Measurements from ENCODE around the gene TRPV4.

Gene TRPV4

DNA sequence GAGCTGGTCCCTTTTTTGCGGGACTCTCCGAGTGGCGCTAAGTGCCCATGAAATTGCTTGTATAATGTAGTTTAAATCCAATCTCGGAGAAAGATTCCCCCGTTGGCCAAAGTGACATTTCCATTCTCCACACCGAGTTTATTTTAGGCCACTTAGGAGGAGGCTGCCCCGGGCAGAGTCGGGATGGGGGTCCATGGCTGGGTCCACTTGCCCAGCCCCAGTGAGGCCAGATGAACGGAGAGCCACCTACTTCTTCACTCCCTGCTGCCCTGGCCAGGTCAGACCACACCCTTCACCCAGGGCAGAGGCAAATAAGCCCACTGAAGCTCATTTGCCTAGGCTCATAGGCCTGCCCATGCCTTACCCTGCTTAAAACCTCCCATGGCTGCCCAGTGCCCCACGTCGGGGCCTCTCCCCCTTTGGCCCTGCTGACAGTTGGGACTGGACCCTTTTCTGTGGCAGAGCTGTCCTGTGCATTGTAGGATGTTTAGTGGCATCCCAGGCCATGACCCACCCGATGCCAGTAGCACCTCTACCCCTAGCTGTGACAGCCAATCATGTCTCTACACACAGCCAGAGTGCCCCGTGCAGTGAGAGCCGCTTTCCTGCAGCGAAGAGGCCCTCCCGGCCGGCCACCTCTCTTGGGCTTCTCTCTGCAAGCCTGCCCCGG is 68.3 kb downstream of the TRPV4 start:
- DNase-seq (ENCODE audit: extremely low read depth in 1 of 2, low read depth in 1 of 2), result no peak

DNA sequence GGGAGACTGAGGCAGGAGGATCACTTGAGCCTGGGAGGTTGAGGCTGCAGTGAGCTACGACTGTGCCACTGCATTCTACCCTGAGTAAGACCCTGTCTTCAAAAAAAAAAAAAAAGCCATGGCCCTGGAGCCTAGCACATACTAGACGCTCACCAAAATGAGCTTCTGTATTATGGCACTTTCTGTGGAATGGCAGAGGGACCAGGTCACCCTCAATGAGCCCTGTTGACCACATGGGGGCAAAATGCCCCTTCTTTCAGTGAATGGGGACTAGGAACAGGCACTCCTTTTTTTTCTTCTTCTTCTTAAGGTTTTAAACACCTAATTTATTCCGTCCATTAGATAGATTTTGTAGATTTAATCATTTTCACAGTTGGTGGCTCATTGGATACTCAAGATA is 69.1 kb downstream of the TRPV4 start:
- DNase-seq (ENCODE audit: extremely low read depth in 1 of 2, low read depth in 1 of 2), result no peak

DNA sequence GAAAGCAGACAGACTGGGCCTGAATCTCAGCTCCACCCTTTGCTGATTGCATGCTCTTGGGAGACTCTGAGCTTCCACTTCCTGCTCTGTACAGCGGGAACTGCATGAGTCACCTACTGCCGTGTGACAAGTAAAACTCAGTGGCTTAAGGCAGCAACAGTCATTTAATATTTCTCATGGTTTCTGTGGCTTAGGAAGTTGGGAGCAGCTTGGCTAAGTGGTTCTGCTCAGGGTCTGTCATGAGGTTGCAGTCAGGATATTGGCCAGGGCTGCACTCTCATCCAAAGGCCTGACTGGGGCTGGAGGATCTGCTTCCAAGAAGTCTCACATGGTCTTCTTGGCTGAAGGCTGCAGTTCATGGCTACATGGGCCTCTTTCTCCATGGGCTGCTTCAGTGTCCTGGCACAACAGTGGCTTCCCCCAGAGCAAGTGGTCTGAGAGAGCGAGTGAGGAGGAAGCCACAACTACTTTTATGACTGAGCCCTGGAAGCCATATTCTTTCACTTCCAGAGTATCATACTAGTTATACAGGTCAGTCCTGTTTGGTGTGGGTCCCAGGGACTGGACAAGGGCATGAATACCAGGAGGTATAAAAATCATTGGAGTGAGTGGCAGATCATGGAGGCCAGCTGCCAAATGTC is 69.9 kb downstream of the TRPV4 start:
- no peak for DNase-seq (ENCODE audit: extremely low read depth in 1 of 2, low read depth in 1 of 2)

DNA sequence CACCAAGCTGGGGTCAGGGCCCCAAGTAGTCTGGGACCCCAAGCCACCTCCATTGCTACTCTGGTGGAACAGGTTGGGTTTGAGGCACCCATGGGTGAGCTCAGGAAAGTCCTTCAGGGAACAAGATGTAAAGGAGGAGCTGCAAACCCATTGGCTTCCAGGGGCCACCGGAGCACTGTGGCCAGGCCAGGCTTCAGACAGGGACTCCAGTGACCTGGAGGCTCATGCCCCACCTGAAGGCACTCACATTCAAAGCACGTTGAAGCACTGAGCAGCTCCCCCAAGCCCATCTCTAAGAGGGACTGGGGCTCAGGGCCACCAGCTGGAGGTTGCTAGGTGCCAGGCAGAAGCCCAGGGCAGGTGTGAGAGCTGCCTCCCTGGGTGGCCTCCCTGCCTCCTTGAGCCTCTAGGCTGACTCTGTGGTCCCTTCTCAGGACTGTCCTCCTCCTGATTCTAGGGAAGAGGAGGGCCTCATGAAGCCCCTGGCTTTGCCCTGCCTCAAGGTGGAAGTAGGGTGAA is 70.5 kb downstream of the TRPV4 start:
- DNase-seq (ENCODE audit: extremely low read depth in 1 of 2, low read depth in 1 of 2), result no peak

DNA sequence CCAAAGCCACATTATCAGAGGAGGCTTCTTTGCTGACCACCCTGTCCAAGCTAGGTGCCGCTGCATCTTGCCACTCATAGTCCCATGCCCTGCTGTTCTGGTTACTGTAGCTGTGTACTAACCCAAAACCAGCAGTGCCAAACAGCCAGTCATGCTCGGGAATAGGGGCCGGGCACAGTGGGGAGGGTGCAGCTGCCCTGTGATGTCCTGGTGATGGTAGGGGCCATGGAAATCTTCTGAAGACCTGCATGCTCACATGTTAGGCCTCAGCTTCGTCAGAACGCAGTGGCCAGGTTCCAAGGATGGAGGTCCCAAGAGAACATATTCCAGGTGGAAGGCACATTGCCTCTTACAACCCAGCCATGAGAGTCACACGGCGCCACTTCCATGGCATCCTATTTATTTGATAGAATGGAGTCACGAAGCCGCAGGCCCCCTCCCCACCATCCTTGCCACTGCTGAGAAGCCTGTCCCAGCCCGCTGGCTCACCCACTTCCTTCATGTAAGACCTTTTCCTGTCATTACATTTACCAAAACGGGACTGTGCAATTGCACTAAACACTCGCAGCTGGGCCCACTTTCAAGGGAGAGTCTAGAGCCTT is 71.0 kb downstream of the TRPV4 start:
- DNase-seq (ENCODE audit: extremely low read depth in 1 of 2, low read depth in 1 of 2), result no peak

DNA sequence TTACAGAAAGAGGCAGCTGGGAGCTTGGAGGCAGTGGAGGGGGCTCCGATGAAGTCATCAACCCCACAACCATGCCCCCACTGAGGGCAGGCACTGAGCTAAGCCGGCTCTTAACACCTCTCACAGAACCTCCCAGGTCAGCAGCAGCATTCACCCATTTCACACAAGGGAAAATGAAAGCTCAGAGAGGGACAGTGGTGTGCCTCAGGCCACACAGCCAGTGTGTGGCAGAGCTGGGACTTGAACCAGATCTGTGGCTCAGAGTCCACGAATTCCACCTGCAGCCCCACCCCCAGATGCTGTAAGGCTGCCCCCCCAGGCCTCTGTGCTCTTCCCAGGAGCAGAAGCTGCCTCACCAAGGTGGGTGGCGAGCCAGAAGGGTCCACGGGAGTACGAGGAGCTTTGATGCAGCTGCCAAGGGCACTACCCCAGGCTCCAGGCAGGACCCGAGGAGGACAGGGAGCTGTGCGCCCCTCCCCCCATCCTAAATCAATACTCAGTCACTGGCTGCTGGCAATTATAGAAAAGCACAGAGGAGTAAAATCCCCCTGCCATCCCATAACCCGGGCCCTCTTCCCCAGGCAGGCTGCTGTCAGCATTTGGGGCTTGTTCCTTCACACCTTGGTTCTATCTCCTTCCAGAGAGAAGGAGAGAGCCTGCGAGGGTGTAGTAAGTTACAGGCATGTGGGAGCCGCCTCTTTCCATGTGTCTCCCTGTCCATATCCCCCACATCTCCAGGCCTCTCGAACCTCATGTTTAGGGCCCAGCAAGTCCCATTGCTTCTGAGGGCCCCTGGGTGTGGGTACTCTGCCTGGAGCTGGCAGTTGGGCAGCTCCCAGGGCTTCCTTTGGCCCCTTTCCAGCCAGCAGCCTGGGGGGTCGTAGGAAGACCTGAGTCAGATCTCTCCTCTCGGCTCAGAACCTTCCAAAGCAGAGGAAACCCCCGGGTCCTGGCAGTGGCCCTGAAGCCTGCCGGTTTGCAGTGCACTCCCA is 72.0 kb downstream of the TRPV4 start:
- DNase-seq (ENCODE audit: extremely low read depth in 1 of 2, low read depth in 1 of 2), result no peak

DNA sequence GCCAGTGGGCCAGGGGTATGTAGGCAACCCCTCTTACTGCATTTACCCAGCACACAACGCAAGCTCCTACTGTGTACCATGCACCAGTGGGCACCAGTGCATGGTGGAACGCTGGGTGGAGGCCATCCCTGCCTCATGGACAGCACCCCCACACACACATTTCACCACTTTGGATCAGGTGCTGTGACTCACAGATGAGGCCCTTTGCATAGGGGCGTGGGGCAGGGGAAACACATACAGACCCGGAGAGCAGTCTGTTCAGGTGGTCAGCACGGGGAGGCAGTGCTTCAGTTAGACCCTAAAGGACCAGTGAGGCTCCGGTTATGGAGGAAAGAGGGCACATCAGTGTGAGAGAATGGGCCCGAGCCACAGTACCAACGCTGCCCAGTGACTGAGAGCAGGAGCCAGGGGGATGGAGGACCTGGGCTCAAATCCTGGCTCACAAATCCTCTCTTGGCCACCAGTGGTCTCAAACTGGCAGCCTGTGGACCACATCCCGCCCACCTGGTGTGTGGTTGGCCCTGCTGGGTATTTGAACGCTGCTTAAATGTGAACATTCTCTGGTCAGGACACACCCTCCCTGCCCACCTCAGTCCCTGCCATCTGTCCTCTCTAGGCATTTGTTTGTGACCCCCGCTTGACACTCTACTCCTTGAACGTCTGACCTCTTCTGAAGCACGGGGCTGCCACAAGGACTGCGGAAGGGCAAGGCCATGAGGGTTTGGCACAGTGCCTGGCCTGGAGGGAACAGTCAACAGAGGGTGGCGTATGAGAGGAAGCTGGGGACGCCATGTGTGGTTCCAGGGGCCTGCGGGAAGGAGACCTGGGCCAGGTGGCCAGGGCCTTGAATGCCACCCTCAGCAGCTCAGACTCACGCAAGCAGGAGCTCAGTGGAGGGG is 72.9 kb downstream of the TRPV4 start:
- DNase-seq (ENCODE audit: extremely low read depth in 1 of 2, low read depth in 1 of 2), result no peak

DNA sequence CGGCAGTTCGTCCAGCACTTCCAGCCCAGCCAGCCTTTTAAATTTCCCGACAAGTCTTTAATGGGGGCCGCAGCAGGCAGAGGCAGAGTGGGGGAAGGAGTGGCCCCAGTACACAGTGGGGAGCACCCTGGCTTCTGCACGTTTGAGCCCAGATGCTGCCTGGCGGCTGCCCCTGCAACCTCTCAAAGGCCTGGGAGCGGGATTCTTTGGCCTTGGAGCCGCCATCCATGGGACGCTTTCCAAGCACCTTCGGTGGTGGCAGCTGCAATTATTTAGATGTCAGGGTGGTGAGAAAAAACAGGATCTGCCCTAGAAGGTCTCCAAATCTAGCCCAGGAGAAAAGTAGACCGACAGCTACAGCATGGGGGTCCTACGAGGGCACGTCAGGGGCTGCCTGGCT is 73.6 kb downstream of the TRPV4 start:
- no peak for DNase-seq (ENCODE audit: extremely low read depth in 1 of 2, low read depth in 1 of 2)

DNA sequence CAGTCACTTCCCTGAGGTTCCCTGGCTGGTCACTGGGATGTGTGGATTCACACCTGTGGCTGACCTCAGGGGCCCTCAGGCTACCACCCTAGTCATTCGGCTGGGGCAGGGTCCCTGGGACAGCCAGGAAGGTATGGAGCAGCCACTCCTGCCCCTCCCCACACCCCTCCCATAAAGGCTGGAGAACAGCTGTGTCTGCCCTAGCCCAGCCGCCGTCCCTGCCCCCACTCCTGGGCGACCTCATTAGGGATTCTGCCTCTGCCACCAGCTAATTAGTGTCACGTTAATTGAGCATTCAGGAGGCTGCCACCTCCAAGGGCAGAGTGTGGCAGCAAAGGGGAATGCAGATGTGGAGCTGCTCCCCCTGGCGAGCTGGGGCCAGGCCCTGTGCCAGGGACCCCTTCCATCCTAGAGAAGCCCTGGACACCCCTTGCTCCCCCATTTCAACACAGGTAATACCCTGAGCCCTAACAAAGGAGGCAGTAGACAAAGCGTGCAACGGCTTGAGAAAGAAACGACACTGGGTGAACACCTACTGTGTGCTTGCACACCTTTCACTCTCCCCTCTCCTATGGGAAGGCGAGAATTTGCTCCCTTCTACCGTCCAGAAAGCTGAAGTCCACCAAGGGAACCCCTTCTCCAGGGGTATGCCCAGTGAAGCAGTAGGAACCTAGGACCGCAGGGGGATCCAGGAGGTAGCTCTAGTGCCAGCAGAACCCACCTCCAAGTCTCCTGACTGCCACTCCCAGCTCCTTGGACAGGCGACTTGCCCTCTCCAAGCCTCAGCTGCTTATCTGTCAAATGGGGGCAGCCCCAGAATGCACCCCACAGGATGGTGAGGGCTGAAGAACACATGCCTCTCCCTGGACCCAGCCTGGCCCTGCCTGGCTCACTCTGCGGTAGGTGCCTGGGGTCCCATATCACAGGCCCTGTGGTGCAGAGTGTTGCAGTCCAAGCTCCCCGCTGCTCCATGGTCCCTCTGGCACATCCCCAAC is 74.5 kb downstream of the TRPV4 start:
- DNase-seq (ENCODE audit: extremely low read depth in 1 of 2, low read depth in 1 of 2), result no peak

DNA sequence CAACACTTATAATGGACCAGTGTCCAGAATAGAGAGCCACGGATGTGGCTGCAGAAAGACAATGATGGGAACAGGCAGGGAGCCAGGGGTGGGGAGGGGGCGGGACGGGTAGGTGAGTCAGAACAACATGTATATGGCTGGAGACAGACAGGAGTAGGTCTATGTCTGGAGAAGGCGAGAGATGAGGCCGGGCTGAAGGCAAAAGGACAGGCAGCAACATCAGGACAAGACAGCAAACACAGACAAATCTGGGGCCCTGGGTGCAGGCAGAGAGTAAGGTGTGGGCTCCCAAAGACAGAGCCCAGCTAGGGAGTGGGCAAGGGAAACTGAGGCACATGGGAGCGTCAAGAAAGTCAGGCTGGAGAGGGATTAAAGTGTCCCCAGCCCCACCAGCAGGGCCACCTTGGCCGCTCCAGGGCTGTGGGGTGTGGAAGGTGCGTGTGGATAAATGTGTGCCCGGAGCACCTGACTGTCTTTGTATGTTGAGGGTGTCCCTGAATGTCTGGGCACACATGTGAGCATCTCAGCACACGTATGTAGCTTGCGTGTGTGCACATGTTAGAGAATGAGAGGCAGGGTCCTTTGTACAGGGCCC is 75.4 kb downstream of the TRPV4 start:
- no peak for DNase-seq (ENCODE audit: extremely low read depth in 1 of 2, low read depth in 1 of 2)

DNA sequence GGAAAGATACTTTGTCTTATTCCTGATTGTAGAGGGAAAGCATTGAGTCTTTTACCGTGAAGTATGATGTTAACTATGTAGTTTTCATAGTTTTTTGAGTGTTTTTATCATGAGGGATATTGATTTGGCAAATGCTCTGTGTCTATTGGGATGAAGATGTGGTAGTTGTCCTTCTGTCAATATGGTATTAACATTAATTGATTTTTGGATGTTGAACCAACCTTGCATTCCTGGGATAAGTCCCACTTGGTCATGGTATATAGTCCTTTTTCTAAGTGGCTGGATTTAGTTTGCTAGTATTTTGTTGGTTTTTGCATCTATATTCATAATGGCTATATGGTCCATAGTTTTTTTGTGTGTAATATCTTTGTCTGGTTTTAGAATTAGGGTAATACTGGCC is 76.7 kb downstream of the TRPV4 start:
- no peak for DNase-seq (ENCODE audit: extremely low read depth in 1 of 2, low read depth in 1 of 2)

DNA sequence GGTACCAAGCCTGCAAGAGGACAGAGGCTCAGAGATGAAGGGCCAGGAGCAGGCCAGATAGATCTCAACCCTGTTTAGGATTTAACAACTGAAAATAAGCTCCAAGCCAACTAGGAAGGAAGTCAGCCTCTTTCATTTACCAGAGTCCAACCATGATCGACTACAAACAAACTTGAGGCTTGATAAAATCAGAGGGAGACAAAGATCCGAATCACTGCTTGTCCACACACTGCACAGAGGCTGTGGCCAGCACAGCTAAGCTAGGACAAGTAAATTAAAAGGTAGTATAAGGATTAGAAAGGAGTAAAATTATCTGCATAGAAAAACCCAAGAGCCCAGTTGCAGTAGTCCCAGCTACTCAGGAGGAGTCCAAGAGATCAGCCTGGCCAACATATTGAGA is 79.2 kb downstream of the TRPV4 start:
- DNase-seq (ENCODE audit: extremely low read depth in 1 of 2, low read depth in 1 of 2), result no peak

DNA sequence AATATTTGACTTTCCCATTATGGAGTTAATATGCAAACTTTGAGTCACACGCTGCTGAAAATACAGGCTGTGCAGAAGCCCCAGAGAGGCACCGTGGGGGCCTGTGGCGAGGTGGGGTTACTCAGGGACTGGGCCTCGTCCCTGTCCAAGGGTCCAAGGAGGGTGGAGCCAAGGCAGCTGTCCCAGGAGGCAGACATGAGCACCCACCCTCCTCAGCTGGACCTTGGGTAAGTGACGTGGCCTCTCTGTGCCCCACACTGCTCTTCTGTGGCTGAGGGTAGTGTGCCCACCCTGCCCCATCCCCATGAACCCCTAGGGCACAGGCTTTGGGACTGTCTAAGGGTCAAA is 80.2 kb downstream of the TRPV4 start:
- no peak for DNase-seq (ENCODE audit: extremely low read depth in 1 of 2, low read depth in 1 of 2)

DNA sequence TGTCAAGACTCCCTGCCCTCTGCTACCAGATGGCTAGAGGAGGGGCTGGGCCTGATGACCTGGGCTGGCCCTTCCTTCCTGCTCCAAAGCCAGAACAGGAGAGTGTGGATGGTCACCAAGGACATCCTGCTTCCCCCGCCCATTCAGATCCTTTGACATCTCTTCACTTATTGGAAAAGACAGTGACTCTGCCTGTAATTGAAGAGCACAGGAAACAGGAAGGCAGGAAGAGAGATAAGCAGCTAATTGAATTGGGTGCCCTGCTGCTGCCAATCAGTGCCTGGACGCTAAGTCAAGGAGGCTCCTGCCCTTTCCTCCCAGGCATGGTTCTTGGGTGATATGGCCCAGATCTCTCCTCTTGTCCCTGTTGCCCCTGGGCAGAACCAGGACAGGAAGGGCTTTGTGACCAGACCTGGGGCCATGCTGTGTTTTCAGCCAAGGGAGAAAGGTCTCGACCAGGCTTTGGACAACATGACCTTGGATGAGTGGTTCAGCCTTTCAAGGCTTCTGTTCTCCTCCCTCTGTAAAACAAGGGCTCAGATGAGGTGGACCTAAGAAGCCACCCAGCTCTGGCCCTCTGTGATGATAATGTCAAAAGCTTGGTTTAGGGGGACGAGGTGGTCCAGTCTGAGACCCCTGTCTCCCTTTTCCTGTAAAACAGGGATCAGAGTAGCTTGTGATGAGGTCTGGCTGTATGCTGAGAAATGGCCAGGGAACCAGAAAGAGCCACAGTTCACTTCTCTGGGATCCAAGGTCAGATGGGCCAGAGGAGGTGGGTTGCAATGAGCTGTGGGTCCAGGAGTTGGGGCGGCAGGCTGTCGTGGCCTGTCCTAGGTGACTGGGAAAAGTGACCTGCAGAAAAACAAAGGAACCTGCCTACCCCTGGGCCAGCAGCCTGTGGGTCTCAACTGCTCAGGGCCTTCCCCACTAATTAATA is 80.8 kb downstream of the TRPV4 start:
- DNase-seq (ENCODE audit: extremely low read depth in 1 of 2, low read depth in 1 of 2), result no peak

DNA sequence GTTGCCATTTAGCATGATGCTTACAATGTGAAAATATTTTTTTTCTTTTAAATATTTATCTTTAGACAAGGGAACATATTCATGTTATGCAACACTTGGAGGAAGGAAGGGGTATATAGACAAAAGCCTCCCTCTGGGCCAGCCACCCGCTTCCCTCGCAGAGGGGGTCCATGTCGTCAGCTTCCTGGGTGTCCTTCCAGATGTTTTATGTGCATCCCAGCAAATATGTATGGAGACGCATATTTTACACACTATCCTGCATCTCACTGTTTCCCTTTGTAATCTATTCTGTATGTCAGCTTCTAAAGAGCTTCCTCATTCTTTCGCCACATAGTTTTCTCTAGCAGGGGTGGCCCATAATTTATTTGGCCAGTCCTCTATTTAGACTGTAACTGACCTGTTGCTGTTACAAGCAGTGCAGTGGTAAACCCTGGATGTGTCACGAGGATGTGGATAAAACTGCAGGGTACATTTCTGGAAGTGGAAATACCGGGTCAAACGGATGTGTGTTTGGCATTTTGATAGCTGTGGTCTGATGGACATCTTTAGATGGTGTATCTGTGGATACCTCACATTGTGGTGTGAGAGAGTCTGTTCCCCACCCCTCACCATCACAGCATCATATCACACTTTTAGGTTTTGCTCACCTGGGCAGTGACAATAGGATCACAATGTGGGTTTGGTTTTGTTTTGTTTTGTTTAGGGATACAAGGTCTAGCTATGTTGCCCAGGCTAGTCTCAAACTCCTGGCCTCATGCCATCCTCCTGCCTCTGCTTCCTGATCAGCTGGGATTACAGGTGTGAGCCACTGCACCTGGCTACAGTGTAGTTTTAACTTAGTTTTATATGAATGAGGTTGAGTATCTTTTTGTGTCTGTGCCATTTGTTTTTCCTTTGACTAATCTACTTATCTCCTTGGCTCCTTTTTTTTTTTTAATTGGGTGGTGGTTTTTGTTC is 87.9 kb downstream of the TRPV4 start:
- DNase-seq (ENCODE audit: extremely low read depth in 1 of 2, low read depth in 1 of 2), result no peak

DNA sequence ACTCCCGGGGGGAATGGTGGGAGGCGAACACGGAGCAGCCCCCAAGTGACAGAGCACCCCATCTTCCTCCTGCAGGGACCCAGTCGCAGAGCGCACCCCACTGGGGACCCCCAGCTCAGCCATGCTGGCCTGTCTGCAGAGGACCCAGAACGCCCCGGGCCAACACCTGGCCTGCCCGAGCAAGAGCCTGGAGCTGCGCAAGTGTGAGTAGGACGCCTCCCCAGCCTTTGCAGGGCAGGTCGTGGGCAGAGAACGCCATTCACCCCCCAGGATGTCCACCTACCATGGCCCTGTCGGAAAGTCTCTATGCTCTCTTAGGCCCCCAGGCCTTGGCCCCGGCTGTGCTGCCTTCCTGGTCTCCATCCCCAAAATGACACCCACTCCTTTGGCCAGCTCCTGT is 89.2 kb downstream of the TRPV4 start:
- no peak for DNase-seq (ENCODE audit: extremely low read depth in 1 of 2, low read depth in 1 of 2)
